ENCODE measurements around the gene PAPLN. TPM values are rescaled to one million over a fixed set of nuclear protein-coding genes. Genes with fewer than 3 reads are reported as not detected.

PAPLN gene
- total RNA-seq, 4 donors from 2014 or later = 15.4 to 82.6 (median 34.1) TPM

DNA sequence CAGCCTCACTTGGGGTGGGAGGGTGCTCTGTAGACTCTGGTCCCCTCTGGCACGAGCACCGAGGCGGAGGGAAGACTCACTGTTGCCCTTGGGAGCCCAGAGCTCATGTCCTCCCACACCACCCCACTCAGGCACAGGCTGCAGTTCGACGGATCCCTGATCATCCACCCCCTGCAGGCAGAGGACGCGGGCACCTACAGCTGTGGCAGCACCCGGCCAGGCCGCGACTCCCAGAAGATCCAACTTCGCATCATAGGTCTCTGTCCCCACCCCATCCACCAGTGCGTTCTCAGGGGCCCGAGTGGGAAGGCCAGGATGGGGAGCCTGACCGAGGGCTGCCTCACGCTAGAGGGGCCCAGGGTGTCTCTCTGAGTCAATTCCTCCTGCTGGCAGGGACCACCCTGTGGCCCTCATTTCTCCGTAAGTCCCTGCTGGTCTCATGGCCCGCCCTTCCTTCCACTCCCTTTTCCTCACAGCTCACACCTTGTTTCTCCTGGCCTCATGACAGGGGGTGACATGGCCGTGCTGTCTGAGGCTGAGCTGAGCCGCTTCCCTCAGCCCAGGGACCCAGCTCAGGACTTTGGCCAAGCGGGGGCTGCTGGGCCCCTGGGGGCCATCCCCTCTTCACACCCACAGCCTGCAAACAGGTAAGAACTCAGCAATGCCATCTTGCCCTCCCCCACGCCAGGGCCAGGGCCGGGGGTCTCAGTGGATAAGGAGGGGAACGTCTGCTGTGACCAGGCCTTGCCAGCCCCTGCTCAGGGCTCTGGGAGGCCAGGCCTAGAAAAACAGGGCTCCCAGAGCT lies 27.0 kb downstream of the PAPLN start:
- DNase-seq (ENCODE audit: low spot score) (no peak), ATAC-seq (ENCODE audit: low FRiP score) (no peak)
- TF ChIP-seq, protein P1, sequence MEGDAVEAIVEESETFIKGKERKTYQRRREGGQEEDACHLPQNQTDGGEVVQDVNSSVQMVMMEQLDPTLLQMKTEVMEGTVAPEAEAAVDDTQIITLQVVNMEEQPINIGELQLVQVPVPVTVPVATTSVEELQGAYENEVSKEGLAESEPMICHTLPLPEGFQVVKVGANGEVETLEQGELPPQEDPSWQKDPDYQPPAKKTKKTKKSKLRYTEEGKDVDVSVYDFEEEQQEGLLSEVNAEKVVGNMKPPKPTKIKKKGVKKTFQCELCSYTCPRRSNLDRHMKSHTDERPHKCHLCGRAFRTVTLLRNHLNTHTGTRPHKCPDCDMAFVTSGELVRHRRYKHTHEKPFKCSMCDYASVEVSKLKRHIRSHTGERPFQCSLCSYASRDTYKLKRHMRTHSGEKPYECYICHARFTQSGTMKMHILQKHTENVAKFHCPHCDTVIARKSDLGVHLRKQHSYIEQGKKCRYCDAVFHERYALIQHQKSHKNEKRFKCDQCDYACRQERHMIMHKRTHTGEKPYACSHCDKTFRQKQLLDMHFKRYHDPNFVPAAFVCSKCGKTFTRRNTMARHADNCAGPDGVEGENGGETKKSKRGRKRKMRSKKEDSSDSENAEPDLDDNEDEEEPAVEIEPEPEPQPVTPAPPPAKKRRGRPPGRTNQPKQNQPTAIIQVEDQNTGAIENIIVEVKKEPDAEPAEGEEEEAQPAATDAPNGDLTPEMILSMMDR (IDR thresholded peaks at IDR 0.05) = no peak

DNA sequence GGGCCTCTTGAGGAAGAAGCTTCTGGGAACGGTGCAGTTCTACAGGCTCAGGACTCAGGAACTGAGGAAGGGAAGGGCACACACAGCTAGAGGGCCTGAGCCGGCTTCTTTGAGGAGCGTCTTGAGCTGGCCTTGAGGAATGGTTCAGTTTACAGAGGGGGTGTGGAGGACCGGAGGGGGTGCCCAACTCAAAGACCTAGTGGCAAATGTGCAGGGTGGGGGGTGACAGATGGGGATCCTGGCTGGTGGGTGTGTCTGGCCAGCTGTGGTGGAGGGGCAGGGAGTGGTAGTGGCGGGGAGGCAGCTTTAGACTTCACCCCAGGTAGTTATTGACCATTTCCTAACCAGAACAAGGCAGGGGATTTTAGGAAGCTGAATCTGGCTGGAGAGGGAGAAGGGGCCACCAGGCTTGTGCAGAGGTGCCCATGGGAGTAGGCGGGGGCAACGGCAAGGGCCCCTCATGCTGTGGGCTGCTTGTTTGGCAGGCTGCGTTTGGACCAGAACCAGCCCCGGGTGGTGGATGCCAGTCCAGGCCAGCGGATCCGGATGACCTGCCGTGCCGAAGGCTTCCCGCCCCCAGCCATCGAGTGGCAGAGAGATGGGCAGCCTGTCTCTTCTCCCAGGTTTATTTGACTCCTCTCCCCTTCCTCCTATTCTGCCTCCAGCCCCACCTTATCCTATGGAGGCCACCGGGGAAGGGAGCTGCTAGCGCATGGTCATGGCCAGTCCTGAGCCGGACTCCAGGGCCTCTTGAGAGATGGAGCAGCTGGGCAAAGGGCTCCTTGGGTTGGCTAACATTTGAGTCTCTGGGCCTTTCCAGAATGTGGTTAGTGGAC lies 27.8 kb downstream of the PAPLN start:
- TF ChIP-seq, protein P1 (IDR thresholded peaks at IDR 0.05) = no peak
- DNase-seq (ENCODE audit: low spot score) (no peak), ATAC-seq (ENCODE audit: low FRiP score) (no peak)

DNA sequence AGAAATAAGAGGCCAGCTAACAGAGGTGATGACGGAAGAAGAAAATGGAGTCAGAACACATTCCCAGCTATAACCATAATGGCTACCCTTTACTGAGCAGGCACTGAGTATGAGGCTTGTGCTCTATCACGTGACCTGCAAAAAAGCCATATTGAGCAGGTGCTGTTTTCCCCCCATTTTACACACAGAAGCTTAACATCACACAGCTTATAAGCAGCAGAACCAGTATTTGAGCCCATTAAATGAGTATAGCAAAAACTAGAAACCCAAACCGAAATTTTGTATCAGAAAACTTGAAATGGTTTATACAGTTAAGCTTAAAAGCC lies 28.4 kb downstream of the PAPLN start:
- DNase-seq (ENCODE audit: low spot score) = no peak
- no peak for ATAC-seq (ENCODE audit: low FRiP score)

DNA sequence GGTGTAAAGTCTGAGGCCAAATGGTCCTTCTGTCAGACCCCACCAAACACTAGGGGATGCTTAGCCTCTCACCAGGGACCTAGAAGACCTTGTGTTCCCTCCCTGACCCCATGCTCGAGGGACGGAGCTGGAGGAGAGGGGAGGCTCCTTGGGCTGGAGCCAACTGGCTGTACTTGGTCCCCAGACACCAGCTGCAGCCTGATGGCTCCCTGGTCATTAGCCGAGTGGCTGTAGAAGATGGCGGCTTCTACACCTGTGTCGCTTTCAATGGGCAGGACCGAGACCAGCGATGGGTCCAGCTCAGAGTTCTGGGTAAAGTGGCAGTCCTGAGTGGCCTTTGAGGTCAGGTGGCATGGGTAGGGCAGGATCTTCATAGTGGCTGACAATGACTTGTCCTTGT lies 29.0 kb downstream of the PAPLN start:
- DNase-seq (ENCODE audit: low spot score) (no peak), ATAC-seq (ENCODE audit: low FRiP score) (no peak)
- TF ChIP-seq, protein P1 (IDR thresholded peaks at IDR 0.05) = no peak

More for the DNA sequence above, 28.4 kb downstream of the PAPLN start:
- TF ChIP-seq, protein P1 (IDR thresholded peaks at IDR 0.05) = no peak

DNA sequence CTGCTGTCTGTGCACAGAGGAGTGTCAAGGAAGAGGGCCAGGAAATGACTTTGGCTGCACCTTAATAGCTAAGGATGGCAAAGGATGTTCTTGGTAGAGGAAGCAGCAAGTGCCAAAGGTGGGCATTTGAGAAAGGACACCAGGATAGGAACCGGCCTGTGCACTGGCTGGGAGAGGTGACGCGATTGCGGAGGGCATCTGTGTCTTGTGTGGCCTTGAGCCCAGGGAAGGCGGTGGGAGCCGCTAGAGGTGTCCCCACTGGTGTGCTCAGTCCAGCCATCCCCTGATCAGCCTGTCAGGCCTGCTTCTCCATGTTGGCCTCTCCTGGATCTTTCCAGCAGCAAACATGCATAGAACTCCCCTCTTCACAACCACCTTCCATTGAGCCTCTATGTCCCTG lies 30.2 kb downstream of the PAPLN start:
- ATAC-seq (ENCODE audit: low FRiP score) = no peak
- no peak for DNase-seq (ENCODE audit: low spot score)
- TF ChIP-seq, protein P1 (IDR thresholded peaks at IDR 0.05) = no peak

DNA sequence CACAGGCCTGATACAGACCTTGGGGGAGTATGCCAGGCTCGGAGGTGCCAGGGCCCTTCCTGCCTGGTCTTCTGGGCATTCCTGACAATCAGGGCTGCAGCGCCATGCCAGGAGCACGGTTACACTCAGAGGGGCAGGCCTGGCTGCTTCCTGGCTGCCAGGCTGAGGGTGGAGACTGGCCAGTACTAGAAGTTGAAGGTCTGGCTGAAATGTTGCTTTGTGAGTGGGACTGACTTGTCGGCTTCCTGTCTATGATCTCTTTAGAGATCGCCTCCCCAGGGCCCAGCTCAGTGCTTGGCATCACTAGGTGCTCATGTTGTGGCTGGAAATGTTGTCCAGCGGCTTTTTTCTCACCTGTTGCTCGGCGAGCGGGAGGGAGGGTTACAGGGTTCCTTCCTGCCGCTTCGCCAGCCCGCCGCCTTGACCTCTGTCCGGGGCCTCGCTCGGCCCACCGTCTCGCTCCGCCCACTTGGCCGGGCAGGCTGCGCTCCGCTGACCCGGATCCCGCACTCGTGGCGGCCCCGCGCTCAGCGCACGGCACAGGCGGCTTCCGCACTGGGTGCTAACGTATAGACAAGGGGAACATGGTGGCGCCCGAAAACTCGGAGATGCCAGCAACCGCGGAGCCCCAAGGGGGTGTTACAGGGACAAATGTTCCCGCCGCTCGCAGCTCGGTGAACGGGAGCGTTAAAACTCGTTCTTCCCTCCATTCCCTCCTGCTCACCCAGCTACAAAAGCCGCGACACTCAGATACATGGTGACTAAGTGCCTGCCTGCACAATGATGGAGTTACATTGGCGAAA lies 32.6 kb downstream of the PAPLN start:
- TF ChIP-seq, protein P1 (IDR thresholded peaks at IDR 0.05) = no peak
- DNase-seq (ENCODE audit: low spot score) = peak; percentile 27
- ATAC-seq (ENCODE audit: low FRiP score) = peak; percentile 72
